Measurements from ENCODE around the gene GDF15.

GDF15 gene

GRCh38 chr19:18422530-18423191 lies 36.7 kb downstream of the GDF15 start:
- no peak for DNase-seq (ENCODE audit: insufficient read length, low spot score)
- TF ChIP-seq, protein P1, sequence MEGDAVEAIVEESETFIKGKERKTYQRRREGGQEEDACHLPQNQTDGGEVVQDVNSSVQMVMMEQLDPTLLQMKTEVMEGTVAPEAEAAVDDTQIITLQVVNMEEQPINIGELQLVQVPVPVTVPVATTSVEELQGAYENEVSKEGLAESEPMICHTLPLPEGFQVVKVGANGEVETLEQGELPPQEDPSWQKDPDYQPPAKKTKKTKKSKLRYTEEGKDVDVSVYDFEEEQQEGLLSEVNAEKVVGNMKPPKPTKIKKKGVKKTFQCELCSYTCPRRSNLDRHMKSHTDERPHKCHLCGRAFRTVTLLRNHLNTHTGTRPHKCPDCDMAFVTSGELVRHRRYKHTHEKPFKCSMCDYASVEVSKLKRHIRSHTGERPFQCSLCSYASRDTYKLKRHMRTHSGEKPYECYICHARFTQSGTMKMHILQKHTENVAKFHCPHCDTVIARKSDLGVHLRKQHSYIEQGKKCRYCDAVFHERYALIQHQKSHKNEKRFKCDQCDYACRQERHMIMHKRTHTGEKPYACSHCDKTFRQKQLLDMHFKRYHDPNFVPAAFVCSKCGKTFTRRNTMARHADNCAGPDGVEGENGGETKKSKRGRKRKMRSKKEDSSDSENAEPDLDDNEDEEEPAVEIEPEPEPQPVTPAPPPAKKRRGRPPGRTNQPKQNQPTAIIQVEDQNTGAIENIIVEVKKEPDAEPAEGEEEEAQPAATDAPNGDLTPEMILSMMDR (IDR thresholded peaks at IDR 0.05; ENCODE audit: insufficient read depth, missing control alignments): no peak
- no peak for FAIRE-seq

DNA sequence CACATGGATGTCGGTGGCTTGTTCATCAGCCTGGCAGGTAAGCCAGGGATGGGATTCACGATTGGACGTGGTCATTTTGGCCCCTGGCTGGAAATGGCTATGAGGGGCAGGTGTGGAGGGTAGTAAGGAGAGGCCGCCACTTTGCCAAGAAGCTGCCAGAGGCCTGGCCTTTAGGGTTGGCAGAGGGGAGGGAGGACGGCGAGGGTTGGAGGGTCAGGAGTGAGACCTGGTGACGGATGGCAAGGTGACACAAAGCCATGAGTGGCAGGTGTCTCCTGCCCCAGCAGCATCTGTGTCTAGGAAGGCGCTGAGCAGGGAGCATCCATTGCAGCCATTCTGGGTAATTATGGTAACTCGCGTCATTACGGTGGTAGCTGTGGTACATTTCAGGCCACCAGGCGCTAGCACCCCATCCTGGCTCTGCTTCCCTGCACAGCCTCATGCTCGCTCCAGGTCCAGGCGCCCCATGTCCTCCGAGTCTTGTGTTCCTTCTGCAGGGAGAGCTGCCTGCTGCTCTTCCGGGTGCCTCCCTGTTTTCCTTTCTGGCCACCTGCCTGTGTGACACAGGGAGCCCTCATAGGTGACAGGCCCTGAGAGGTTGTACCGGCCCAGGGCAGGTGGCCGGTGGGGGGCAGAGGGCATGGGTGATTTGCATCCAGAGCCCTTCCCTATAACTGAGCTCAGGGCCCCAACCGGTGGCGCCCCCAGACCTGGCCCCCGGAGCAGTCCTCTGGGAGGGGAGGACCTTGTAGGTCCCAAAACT lies 37.5 kb downstream of the GDF15 start:
- no peak for FAIRE-seq
- DNase-seq (ENCODE audit: insufficient read length, low spot score): no peak
- TF ChIP-seq, protein P1 (IDR thresholded peaks at IDR 0.05; ENCODE audit: insufficient read depth, missing control alignments): no peak

DNA sequence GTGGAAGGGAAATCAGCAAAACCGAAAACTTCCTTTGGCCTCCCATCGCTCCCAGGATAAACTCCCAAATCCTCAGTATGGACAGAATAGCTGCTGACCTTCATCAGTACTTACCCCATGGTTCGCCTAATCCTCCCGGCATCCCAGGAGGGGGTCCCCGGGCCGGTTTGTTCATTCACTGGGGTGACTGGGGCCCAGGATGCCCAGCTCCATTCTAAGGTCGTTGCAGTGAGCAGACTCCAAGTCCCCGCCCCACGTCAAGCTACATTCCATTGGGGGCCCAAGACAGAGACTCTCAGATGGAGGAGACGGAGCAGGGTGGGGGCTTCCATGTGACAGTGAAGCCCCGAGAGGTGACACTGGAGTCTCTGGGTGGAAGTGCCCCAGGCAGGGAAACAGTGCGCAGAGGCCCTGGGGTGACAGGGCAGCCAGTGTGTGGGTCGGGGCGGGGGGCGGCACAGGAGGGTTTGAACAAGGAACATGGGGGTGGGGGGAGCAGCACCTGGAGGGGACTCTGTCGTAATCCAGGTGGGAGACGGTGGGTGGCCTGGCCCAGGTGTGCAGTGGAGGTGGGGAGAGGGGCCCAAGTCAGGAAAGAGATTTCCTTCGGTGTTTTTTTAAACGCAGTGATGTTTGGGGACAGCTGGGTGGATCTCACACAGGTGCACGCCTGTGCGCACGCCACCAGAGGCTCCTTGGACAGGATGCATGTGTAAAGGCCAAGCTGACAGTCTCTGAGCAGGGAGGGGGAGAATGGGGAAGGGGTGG lies 38.3 kb downstream of the GDF15 start:
- FAIRE-seq: no peak
- no peak for DNase-seq (ENCODE audit: insufficient read length, low spot score)
- TF ChIP-seq, protein P1 (IDR thresholded peaks at IDR 0.05; ENCODE audit: insufficient read depth, missing control alignments): no peak

DNA sequence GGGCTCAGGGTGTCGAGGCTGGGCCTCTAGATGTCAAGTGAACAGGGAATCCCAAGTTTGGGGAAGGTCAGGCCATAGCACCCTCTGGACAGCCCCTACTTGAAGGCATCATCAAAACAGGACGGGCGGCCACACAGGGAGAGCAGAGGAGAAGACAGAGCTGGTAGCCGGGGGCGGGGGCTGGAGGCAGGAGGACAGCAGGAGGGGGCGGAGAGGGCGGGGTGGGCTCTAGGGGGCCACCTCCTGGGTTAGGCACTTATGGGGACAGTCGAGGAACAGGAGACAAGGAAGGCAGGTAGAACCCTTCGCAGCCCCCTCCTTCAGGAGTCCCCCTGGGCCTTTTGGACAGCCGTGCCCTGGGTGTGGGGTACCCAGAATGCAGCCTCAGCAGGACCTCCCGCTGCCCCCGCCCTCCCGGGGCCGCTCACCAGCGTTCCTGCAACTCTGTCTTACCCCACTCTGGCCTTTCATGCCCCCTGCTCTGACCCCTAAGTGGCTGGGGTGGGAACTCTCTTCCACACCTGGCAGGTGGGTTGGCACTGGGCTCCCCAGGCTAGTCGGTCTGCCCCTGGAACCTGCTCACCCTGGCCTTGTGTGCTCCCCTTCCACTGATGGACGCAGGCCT lies 39.0 kb downstream of the GDF15 start:
- FAIRE-seq: no peak
- no peak for DNase-seq (ENCODE audit: insufficient read length, low spot score)
- TF ChIP-seq, protein P1 (IDR thresholded peaks at IDR 0.05; ENCODE audit: insufficient read depth, missing control alignments): no peak

DNA sequence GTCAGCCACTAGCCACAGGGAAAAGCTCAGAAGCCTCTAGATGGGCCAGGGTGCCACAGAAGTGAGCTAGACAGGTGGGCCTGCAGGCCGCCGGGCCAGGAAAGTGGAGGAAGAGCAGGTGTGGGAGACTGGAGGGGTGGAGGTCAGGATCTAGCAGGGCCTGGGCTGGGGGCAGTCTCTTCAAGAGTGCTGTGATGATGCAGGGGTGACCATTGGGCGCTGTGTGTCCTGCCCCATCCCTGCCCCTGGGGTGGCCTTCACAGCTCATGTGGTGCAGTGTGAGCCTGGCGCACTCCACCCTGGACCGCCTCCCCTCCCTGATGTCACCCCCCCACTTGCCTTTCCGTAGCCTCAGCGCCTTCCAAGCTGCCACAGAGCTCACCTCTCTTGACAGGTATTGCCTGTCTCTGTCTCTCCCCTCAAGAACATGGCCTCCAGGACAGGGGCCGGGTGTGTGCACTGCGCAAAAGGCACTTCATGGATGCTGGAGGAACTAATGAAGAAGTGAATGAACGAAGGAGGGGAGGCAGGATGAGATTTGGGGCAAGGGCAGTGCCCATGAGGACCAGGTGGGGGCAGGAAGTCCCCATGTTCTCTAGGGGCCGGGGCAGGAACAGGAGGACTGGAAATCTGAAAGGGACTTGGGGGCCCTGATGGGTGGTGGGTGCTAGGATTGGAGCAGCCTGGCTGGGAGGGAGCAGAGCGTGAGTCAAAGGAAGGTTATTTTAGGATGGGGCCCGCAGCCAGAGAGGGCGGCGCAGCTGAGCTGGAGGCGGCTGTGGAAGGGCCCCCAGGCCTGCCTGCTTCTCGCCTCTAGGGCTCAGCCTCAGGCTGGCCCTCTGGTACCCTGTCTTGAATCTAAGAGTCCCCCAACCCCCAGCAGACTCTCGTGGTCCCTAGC lies 39.8 kb downstream of the GDF15 start:
- DNase-seq (ENCODE audit: insufficient read length, low spot score) (no peak), FAIRE-seq (no peak)
- TF ChIP-seq, protein P1 (IDR thresholded peaks at IDR 0.05; ENCODE audit: insufficient read depth, missing control alignments): no peak

DNA sequence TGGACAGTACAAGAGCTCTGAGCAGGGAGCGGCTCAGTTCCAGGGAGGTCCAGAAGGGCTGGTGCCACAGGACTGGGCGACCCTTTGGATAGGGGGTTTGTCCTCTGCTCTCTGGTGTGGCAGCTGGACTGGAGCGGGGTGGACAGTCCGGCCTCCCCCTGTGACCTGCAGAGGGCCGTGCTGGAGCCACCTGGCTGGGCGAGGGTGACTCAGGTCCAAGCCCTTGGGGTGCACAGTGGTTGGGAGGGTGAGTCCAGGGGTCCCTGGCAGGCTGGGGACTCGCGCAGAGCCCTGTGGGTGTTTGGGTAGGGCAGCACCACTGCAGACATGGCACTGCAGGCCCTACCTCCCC lies 40.4 kb downstream of the GDF15 start:
- no peak for DNase-seq (ENCODE audit: insufficient read length, low spot score)
- TF ChIP-seq, protein P1 (IDR thresholded peaks at IDR 0.05; ENCODE audit: insufficient read depth, missing control alignments): no peak
- no peak for FAIRE-seq
